Nephron progenitor cell (in vitro differentiated cells): ENCODE measurements around the gene RANBP9.

Experiments used
- DNase-seq: peaks from one replicate; pipeline ENCODE4 v3.0.0; 2021
- H3K27ac Mint-ChIP-seq: 2 replicates; pipeline ENCODE4 v1.8.0; 2021; ENCODE audit warnings: mild to moderate bottlenecking, moderate library complexity, mixed read lengths
- H3K27me3 Mint-ChIP-seq: 2 replicates; pipeline ENCODE4 v1.8.0; 2021; ENCODE audit warnings: mild to moderate bottlenecking, low read depth, mixed read lengths; ENCODE audit not compliant: poor library complexity
- H3K36me3 Mint-ChIP-seq: 2 replicates; pipeline ENCODE4 v1.8.0; 2021; ENCODE audit warnings: low read depth, mixed read lengths
- H3K4me1 Mint-ChIP-seq: 2 replicates; pipeline ENCODE4 v1.8.0; 2021; ENCODE audit warnings: mixed read lengths
- H3K4me3 Mint-ChIP-seq: 2 replicates; pipeline ENCODE4 v1.8.0; 2021; ENCODE audit warnings: mild to moderate bottlenecking, moderate library complexity, mixed read lengths
- H3K9me3 Mint-ChIP-seq: 2 replicates; pipeline ENCODE4 v1.8.0; 2021; ENCODE audit warnings: mild to moderate bottlenecking, moderate library complexity, mixed read lengths
- CTCF ChIP-seq: fragments of 200-600 bp; sonication (generic); IDR thresholded peaks from 2 replicates; pipeline ENCODE4 v1.5.0; 2021; ENCODE audit warnings: antibody characterized with exemption

Gene RANBP9

DNA sequence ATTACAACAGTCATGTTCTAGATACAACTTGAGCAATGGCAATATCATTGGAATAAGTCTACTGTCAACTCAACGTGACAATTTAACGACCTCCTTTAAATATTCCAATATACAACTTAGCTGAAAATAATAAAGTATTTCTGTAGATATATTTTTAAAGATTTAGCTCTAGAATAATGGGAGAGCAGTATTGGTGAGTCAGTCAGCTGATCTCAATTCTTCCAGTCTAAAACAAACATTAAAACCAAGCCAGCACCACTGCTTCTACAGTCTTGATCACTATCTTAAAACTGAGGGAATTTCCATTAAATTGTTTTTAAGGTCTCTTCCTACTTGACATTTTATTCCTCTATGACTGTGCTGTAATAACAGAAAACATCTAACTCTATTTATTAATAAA is 58.3 kb downstream of the RANBP9 start:
- Mint-ChIP-seq H3K4me3 (no peak overlapping the region), H3K4me1 (no peaks in the 10 kb centered on the region), H3K36me3 (peaks cover 29% of the 10 kb centered on the region), H3K9me3 (no peaks in the 10 kb centered on the region), H3K27me3 (no peaks in the 10 kb centered on the region), H3K27ac (no peak overlapping the region)
- no peak for DNase-seq
- TF ChIP-seq CTCF, result no peak

DNA sequence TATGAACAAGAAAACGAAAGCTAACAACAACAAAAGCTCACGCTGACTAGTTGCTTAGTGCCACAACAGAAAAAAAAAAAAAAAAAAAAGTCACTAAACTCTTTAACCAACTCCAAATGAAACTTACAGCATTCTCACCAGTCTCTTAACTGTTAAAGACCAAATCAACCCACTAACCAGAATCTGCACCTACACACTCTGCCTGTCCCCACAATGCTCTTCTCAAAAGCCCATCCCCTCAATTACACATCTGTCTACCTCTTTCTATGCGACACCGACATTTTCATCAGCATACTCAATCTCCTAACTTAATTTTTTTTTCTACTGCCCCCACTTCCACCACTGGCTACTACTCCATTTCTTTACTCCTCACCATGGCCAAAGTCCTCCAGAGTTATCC is 62.2 kb downstream of the RANBP9 start:
- Mint-ChIP-seq H3K4me1 (no peaks in the 10 kb centered on the region), H3K4me3 (no peak overlapping the region), H3K27me3 (no peaks in the 10 kb centered on the region), H3K9me3 (no peaks in the 10 kb centered on the region), H3K36me3 (peaks cover 47% of the 10 kb centered on the region), H3K27ac (no peak overlapping the region)
- no peak for TF ChIP-seq CTCF
- DNase-seq, result no peak

DNA sequence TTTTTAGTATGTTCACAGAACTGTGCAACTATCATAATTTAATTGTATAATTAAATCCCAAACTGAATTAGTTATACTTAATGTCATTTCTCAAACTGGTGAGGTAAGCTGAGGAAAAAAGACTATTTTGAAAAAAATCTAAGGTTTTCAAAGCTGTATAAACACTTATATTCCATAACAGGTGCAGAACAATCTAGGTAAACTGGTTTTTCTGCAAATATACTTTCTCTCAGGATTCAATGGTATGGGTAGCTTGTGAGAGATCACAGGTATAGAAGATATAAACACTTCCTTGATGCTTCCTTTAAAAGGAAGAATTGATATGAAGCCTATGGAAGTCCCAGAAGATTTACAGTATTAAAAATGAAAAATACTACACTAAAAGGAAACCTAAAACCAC is 62.8 kb downstream of the RANBP9 start:
- H3K27me3 Mint-ChIP-seq, result no peaks in the 10 kb centered on the region
- no peak for DNase-seq
- no peaks in the 10 kb centered on the region for H3K4me1 Mint-ChIP-seq
- H3K4me3 Mint-ChIP-seq, result no peak overlapping the region
- no peak for TF ChIP-seq CTCF
- peaks cover 47% of the 10 kb centered on the region for H3K36me3 Mint-ChIP-seq
- no peaks in the 10 kb centered on the region for H3K9me3 Mint-ChIP-seq
- H3K27ac Mint-ChIP-seq, result no peak overlapping the region

- no peak for DNase-seq
- TF ChIP-seq CTCF, result no peak
- H3K4me3 Mint-ChIP-seq, result no peak overlapping the region
- H3K9me3 Mint-ChIP-seq, result no peaks in the 10 kb centered on the region
- H3K27ac Mint-ChIP-seq, result no peak overlapping the region
- H3K4me1 Mint-ChIP-seq, result no peaks in the 10 kb centered on the region
- H3K36me3 Mint-ChIP-seq, result peaks cover 48% of the 10 kb centered on the region
- no peaks in the 10 kb centered on the region for H3K27me3 Mint-ChIP-seq
Observed at GRCh38 chr6:13643125-13643524, 68.5 kb downstream of the RANBP9 start.

GRCh38 chr6:13641315-13641714 is 70.3 kb downstream of the RANBP9 start:
- H3K27ac Mint-ChIP-seq, result no peak overlapping the region
- TF ChIP-seq CTCF, result no peak
- H3K4me3 Mint-ChIP-seq, result no peak overlapping the region
- no peak for DNase-seq
- no peaks in the 10 kb centered on the region for H3K4me1 Mint-ChIP-seq
- no peaks in the 10 kb centered on the region for H3K27me3 Mint-ChIP-seq
- H3K9me3 Mint-ChIP-seq, result no peaks in the 10 kb centered on the region
- H3K36me3 Mint-ChIP-seq, result peaks cover 55% of the 10 kb centered on the region

- Mint-ChIP-seq H3K4me1 (no peaks in the 10 kb centered on the region), H3K27ac (no peak overlapping the region), H3K4me3 (no peak overlapping the region), H3K36me3 (peaks cover 55% of the 10 kb centered on the region), H3K27me3 (no peaks in the 10 kb centered on the region), H3K9me3 (no peaks in the 10 kb centered on the region)
- DNase-seq, result no peak
- TF ChIP-seq CTCF, result no peak
Observed at GRCh38 chr6:13638626-13639025, 73.0 kb downstream of the RANBP9 start.
